ENCODE measurements around the gene UHRF2.

- no peak for TF ChIP-seq CTCF (IDR thresholded peaks at IDR 0.05)
- no peak for TF ChIP-seq POLR2A (IDR thresholded peaks at IDR 0.05; ENCODE audit: low read depth)
- TF ChIP-seq POLR2AphosphoS5 (IDR thresholded peaks at IDR 0.05) = no peak
Measured at GRCh38 chr9:6405371-6405770, 7.6 kb upstream of the UHRF2 start.
